ENCODE results near the gene PTPRS.

The PTPRS gene

DNA sequence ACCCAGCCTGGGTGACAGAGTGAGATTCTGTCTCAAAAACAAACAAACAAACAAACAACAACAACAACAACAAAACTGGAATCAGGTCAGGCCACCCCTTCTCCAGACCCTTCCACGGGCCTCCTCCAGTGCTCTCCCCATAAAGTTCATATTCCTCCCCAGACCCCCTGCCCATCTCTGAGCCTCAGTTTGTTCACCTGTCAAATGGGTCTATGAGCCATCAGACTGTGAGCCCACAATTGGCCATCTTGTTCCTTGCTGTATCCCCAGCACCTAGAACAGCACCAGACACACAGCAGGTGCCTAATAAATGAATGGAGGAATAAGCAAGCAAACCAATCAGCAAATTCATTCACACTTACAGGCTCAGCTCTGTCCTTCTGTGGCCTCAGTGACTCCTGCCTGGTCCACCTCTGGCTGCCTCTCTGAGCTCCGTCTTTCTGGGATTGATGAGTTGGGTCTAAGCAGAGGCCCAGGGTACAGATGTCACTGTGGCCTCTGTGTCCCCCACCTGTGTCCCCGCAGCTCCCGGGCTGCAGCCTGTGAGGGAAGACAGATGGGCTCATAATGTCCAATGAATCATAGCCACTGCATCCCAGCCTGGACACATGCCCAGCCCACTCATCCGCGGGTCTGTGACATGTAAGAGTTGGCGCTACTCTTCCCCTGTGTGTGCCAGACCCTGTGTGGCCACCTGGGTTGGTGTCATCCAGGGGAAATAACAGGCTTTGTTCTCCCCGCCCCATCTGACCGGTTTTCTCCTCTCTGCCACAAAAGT lies 19.6 kb upstream of the PTPRS start:
- H3K27me3 Mint-ChIP-seq: peaks cover 29% of the 10 kb centered on the region
- H3K9me3 Mint-ChIP-seq (ENCODE audit: low read depth): no peaks in the 10 kb centered on the region
- H3K36me3 Mint-ChIP-seq: no peaks in the 10 kb centered on the region
- no peaks in the 10 kb centered on the region for H3K4me1 Mint-ChIP-seq (ENCODE audit: low read depth)
- H3K27ac Mint-ChIP-seq: no peak overlapping the region
- no peak overlapping the region for H3K4me3 Mint-ChIP-seq

DNA sequence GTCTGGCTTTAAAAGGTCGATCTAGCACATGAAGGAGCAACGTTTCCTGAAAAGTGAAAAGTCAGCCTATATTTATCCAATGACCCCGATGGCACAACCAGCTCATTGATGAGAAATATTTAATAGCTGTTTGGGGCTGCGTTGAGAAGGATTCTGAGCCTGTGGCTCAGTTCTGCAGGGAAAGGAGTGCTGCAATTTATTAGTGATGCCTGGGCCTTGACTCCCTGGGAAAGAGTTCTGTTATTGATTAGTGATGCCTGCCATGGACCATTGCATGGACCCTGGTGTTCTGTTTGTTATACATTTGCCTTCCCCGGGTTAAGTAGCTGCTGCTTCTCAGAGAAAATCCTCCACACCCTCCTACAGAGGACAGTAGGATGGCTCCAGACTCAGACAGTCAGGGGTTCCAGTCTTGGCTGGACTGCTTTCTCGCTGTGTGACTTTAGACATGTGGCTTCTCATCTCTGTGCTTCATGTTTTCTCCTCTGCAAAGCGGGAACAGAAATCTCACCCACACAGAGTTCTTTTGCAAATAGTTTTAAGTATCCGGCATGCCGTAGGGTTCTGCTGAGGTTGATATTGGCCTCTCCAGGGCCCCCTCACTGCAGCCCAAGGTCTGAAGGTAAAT lies 17.7 kb upstream of the PTPRS start:
- Mint-ChIP-seq H3K4me1 (ENCODE audit: low read depth) (no peaks in the 10 kb centered on the region), H3K4me3 (no peak overlapping the region), H3K9me3 (ENCODE audit: low read depth) (no peaks in the 10 kb centered on the region), H3K27ac (no peak overlapping the region), H3K36me3 (no peaks in the 10 kb centered on the region), H3K27me3 (peaks cover 29% of the 10 kb centered on the region)

DNA sequence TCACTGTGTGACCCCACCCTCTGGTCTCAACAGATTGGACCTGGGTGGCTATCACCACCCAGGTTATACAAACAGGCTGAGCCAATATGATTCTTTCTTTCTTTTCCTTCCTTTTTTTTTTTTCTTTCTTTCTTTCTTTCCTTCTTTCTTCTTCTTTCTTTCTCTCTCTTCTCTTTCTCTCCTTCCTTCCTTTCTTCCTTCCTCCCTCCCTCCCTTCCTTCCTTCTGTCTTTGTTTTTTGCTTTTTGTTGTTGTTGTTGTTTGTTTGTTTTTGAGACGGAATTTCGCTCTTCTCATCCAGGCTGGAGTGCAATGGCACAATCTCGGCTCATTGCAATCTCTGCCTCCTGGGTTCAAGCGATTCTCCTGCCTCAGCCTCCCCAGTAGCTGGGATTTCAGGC lies 17.0 kb upstream of the PTPRS start:
- peaks cover 29% of the 10 kb centered on the region for H3K27me3 Mint-ChIP-seq
- no peaks in the 10 kb centered on the region for H3K9me3 Mint-ChIP-seq (ENCODE audit: low read depth)
- H3K4me3 Mint-ChIP-seq: no peak overlapping the region
- H3K27ac Mint-ChIP-seq: no peak overlapping the region
- H3K36me3 Mint-ChIP-seq: no peaks in the 10 kb centered on the region
- no peaks in the 10 kb centered on the region for H3K4me1 Mint-ChIP-seq (ENCODE audit: low read depth)

DNA sequence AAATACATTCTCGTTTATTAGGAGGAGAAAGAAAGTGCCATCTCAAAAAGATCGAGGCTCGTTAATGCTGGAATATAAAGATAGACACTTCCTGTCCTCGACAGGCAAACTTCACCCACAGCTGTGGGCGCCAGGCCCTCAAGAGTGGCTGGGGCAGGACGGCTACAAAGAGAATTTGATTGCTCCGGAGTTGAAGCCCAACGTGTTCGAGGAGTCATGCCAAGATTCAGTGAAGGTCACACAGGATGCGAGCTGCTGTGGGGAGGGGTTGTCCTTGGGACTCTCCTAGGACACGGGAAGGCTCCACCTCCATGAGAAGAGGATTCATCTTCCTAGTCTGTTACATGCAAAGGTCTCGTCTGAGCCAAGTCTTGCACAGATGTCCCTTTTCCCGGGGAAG lies 16.3 kb upstream of the PTPRS start:
- no peaks in the 10 kb centered on the region for H3K9me3 Mint-ChIP-seq (ENCODE audit: low read depth)
- no peak overlapping the region for H3K4me3 Mint-ChIP-seq
- no peak overlapping the region for H3K27ac Mint-ChIP-seq
- no peaks in the 10 kb centered on the region for H3K4me1 Mint-ChIP-seq (ENCODE audit: low read depth)
- H3K27me3 Mint-ChIP-seq: peaks cover 27% of the 10 kb centered on the region
- H3K36me3 Mint-ChIP-seq: no peaks in the 10 kb centered on the region

DNA sequence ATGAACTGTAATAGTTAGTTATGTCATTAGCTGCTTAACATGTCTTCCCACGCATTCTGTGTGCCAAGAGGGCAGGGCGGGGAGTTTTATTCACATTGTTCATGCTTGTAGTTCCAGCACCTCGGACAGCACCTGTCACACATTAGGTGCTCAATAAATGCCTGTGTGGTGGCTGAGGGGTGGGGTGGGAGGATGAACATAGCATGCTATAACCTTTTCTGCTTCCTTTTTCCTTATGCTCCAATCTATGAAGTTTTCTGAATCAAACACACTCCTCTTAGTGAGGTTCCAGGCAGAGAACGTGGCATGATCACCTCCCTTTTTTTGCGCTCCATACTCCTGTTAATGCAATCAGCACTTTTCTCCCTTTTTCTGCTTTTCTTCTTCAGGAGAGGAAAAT lies 15.8 kb upstream of the PTPRS start:
- no peaks in the 10 kb centered on the region for H3K9me3 Mint-ChIP-seq (ENCODE audit: low read depth)
- peaks cover 27% of the 10 kb centered on the region for H3K27me3 Mint-ChIP-seq
- H3K4me3 Mint-ChIP-seq: no peak overlapping the region
- H3K27ac Mint-ChIP-seq: no peak overlapping the region
- H3K4me1 Mint-ChIP-seq (ENCODE audit: low read depth): no peaks in the 10 kb centered on the region
- H3K36me3 Mint-ChIP-seq: no peaks in the 10 kb centered on the region

DNA sequence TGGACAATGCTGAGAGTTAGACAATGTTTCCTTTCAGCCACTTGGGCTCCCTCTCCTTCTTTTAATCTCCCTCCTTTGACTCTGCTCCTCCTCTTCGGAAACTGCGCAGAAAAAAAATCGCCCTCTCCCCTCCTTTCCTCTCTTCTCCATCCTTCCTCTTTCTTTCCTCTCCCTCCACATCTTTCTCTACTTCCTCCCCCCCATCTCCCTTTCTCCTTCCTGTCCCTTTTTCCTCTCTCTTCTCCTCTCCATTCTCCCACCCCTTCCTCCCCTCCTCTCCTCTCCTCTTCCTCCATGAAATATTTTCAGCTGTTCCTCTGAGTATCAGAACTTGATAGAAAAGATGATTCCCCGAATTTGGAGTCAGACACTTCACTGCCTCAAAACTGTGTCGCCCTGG lies 15.1 kb upstream of the PTPRS start:
- Mint-ChIP-seq H3K27ac (no peak overlapping the region), H3K4me1 (ENCODE audit: low read depth) (no peaks in the 10 kb centered on the region), H3K4me3 (no peak overlapping the region), H3K27me3 (peaks cover 25% of the 10 kb centered on the region), H3K9me3 (ENCODE audit: low read depth) (no peaks in the 10 kb centered on the region), H3K36me3 (no peaks in the 10 kb centered on the region)

DNA sequence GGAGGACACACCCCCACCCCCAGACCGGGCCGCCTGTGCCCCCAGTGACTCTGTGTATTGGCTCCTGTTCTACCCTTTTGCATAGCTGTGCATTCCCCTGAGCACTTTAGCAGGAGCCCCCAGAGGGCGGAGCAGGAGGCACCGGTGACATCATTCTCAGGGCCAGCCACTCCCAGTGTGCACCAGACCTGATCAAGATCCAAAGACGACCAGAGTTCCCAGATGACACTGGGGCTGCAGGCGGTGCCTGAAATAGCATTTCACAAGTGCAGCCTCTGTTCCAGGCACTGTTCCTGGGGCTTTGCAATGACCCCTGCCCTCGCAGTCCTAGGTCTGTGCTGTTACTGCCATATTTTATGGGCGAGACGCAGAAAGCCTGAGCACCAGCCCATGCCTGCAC lies 14.5 kb upstream of the PTPRS start:
- Mint-ChIP-seq H3K4me3 (no peak overlapping the region), H3K9me3 (ENCODE audit: low read depth) (no peaks in the 10 kb centered on the region), H3K4me1 (ENCODE audit: low read depth) (no peaks in the 10 kb centered on the region), H3K36me3 (no peaks in the 10 kb centered on the region), H3K27me3 (peaks cover 22% of the 10 kb centered on the region), H3K27ac (no peak overlapping the region)

DNA sequence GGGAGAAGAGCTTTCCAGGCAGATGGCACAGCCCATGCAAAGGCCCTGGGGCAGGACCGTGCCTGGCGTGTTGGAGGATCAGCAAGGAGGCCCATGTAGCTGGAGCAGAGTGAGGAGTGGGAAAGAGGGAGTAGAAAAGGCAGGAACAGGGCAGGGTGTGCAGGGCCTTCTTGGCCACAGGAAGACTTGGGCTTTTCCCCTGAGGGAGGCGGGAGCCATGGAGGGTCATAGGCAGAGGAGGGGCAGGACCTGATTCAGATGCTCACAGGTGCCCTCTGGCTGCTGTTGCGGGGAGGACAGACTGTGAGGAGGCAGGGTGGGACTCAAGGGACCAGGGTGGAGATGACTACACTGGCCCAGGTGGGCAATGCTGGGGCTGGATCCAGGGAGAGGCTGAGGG lies 13.8 kb upstream of the PTPRS start:
- H3K4me3 Mint-ChIP-seq: no peak overlapping the region
- H3K9me3 Mint-ChIP-seq (ENCODE audit: low read depth): no peaks in the 10 kb centered on the region
- no peaks in the 10 kb centered on the region for H3K36me3 Mint-ChIP-seq
- peaks cover 23% of the 10 kb centered on the region for H3K27me3 Mint-ChIP-seq
- no peaks in the 10 kb centered on the region for H3K4me1 Mint-ChIP-seq (ENCODE audit: low read depth)
- no peak overlapping the region for H3K27ac Mint-ChIP-seq

DNA sequence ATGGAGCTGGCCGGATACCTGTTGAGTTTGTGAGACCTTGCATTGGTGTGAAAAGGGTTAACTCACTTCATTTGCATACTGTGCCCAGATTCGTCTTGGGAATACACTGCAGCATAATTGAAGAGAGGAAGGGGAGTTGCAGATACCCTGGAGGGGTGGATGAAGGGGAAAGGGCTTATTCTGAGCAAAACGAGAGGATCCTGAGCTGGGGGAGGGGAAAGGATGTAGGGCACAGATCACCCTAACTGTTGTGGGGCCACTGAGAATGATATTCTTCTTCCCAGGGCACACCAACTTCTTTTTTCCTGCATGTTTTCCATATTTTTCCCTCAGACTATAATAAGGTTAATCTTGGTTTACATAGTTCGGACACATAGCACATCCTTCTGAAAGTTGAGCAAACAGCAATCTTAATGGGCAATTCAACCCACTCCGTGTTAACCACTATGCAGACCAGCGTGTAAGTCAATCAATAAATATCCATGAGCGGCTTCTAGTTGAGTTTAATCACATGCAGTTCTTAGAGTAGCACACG lies 11.7 kb upstream of the PTPRS start:
- Mint-ChIP-seq H3K4me1 (ENCODE audit: low read depth) (no peaks in the 10 kb centered on the region), H3K36me3 (no peaks in the 10 kb centered on the region), H3K27me3 (peaks cover 17% of the 10 kb centered on the region), H3K27ac (no peak overlapping the region), H3K9me3 (ENCODE audit: low read depth) (peaks cover 4% of the 10 kb centered on the region), H3K4me3 (no peak overlapping the region)

DNA sequence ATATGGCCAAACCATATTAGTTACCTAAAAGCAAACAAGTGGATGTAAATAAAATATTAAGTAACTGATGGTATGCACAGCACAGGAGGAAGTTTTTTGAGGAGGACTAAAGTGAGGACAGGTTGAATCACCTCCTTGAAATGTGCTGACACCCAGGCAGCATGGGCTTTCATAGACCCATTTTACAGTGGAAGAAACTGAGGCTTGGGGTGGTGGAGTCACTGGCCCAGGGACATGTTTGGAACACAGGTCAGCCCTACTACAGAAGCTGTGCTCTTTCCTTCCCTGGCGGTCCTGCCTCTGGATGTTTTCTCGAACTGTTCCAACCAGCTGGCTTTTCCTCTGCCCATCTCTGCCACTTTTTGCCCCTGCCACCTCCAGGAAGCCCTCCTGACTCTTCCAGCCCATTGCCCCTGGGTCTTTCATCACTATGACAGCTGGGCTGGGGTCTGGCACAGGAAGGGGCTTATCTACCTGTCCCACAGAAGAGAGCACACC lies 11.2 kb upstream of the PTPRS start:
- no peak overlapping the region for H3K4me3 Mint-ChIP-seq
- H3K36me3 Mint-ChIP-seq: no peaks in the 10 kb centered on the region
- peaks cover 9% of the 10 kb centered on the region for H3K9me3 Mint-ChIP-seq (ENCODE audit: low read depth)
- H3K27ac Mint-ChIP-seq: no peak overlapping the region
- no peaks in the 10 kb centered on the region for H3K4me1 Mint-ChIP-seq (ENCODE audit: low read depth)
- H3K27me3 Mint-ChIP-seq: peaks cover 15% of the 10 kb centered on the region

DNA sequence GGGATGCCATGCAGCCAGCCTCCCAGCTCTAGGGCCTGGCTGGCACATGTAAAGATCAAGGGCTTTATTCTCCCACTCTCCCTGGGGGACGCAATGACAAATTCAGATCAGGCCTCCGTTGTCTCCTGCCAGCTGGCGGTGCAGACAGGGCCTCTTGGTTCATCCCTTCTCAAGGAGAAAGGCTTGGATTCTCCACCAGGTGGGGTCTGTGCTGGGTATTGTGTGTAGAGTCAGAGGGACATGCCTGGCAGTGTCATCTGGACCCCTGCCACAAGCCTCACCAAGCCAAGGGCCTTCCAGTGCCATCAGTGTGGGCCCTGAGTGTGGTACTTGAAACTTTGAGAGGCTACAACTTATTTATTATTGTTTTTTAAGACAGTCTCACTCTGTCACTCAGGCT lies 8.4 kb upstream of the PTPRS start:
- Mint-ChIP-seq H3K9me3 (ENCODE audit: low read depth) (peaks cover 12% of the 10 kb centered on the region), H3K27me3 (peaks cover 2% of the 10 kb centered on the region), H3K4me1 (ENCODE audit: low read depth) (peaks cover 8% of the 10 kb centered on the region), H3K36me3 (no peaks in the 10 kb centered on the region), H3K27ac (no peak overlapping the region), H3K4me3 (no peak overlapping the region)

DNA sequence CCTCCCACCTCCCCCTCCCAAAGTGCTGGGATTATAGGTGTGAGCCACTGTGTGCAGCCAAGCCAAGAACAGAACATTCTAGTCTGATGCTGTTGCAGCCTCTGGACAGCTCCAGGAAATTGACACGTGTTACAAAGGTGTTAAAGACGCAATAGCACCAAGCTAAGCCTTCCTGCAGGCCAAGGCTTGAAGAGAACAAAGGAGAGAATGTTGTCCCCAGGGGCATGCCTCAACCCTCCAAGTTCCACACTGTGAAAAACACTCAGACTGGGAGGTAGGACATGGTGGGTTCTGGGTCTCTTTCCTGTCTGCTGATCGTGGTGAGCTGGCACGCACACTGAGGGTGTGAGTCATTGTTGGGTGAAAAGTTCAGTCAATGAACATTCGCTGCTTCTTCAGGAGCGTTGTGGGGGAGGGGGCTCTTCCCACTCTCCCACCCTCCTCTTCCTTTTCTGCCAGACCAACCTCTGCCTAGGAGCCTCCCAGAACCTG lies 5.3 kb upstream of the PTPRS start:
- peaks cover 14% of the 10 kb centered on the region for H3K4me1 Mint-ChIP-seq (ENCODE audit: low read depth)
- no peak overlapping the region for H3K4me3 Mint-ChIP-seq
- no peaks in the 10 kb centered on the region for H3K36me3 Mint-ChIP-seq
- no peak overlapping the region for H3K27ac Mint-ChIP-seq
- peaks cover 6% of the 10 kb centered on the region for H3K27me3 Mint-ChIP-seq
- H3K9me3 Mint-ChIP-seq (ENCODE audit: low read depth): peaks cover 12% of the 10 kb centered on the region

DNA sequence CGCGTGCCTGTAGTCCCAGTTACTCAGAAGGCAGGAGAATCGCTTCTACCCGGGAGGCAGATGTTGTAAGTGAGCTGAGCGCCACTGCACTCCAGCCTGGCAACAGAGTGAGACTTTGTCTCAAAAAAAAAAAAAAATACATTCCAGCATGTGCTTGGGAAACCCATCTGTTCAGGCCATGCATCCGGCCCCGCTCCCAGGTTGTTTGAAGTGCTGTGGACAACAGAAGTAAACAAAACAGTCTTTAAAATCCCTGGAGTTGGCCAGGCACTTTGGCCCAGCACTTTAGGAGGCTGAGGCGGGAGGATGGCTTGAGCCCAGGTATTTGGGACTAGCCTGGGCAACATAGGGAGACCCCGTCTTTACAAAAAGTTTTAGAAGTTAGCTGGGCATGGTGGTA lies 3.2 kb upstream of the PTPRS start:
- Mint-ChIP-seq H3K27ac (no peak overlapping the region), H3K36me3 (no peaks in the 10 kb centered on the region), H3K27me3 (peaks cover 7% of the 10 kb centered on the region), H3K9me3 (ENCODE audit: low read depth) (peaks cover 12% of the 10 kb centered on the region), H3K4me1 (ENCODE audit: low read depth) (peaks cover 19% of the 10 kb centered on the region), H3K4me3 (no peak overlapping the region)

DNA sequence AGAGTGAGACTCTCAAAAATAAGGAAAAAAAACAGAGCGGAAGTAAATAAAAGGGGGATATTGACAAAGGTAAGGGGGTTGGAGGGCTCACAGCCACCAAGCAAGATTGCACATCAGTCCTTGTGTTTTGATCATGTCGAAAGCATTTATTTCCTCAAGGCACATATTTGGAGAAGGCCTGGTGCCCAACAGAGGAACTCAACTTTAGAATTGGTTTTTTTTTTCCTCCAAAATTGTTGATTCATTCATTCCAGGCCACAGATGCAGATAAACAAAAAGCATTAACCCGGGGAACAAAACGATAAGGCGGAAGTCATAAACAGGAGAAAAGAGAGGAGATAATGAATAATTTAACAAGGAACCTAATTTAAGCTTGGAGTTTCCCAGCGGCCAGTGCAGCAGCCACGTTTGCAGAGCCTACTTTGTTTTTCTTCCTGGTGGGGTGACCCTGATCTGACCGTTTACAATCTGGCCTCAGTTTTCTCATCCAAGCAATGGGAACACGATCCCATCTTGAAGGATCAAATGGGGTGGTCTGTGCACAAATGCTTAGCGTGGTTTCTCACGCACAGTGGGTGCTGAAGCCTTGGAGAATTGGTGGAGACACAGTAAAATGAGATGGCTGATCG lies 2.1 kb upstream of the PTPRS start:
- H3K36me3 Mint-ChIP-seq: no peaks in the 10 kb centered on the region
- no peak overlapping the region for H3K4me3 Mint-ChIP-seq
- H3K27ac Mint-ChIP-seq: no peak overlapping the region
- H3K4me1 Mint-ChIP-seq (ENCODE audit: low read depth): peaks cover 20% of the 10 kb centered on the region
- peaks cover 12% of the 10 kb centered on the region for H3K9me3 Mint-ChIP-seq (ENCODE audit: low read depth)
- peaks cover 7% of the 10 kb centered on the region for H3K27me3 Mint-ChIP-seq

DNA sequence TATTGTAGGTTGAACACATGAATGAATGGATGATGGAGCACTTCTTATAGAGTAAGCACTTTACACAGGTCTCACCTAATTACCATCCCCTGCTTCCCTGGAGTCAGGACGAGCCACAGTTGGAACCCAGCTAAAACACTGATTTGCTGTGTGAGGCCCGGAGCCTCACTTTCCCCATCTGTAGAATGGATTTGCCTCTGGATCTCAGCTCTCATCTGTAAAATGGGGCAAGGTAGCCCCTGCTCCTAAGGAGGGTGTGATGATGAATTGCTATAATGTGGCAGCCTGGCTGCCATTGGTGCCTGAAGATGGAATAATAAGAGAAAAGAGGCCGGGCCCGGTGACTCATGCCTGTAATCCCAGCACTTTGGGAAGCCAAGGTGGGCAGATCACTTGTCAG lies 1.4 kb upstream of the PTPRS start:
- peaks cover 11% of the 10 kb centered on the region for H3K27me3 Mint-ChIP-seq
- peaks cover 6% of the 10 kb centered on the region for H3K9me3 Mint-ChIP-seq (ENCODE audit: low read depth)
- H3K36me3 Mint-ChIP-seq: no peaks in the 10 kb centered on the region
- H3K4me3 Mint-ChIP-seq: peak overlapping the region; percentile 65
- H3K27ac Mint-ChIP-seq: no peak overlapping the region
- peaks cover 21% of the 10 kb centered on the region for H3K4me1 Mint-ChIP-seq (ENCODE audit: low read depth)

Data from activated naive CD8-positive, alpha-beta T cell (primary cell).